Measurements from ENCODE around the gene PCDH20. TPM values are rescaled to one million over a fixed set of nuclear protein-coding genes. Genes with fewer than 3 reads are reported as not detected.

The PCDH20 gene, protein sequence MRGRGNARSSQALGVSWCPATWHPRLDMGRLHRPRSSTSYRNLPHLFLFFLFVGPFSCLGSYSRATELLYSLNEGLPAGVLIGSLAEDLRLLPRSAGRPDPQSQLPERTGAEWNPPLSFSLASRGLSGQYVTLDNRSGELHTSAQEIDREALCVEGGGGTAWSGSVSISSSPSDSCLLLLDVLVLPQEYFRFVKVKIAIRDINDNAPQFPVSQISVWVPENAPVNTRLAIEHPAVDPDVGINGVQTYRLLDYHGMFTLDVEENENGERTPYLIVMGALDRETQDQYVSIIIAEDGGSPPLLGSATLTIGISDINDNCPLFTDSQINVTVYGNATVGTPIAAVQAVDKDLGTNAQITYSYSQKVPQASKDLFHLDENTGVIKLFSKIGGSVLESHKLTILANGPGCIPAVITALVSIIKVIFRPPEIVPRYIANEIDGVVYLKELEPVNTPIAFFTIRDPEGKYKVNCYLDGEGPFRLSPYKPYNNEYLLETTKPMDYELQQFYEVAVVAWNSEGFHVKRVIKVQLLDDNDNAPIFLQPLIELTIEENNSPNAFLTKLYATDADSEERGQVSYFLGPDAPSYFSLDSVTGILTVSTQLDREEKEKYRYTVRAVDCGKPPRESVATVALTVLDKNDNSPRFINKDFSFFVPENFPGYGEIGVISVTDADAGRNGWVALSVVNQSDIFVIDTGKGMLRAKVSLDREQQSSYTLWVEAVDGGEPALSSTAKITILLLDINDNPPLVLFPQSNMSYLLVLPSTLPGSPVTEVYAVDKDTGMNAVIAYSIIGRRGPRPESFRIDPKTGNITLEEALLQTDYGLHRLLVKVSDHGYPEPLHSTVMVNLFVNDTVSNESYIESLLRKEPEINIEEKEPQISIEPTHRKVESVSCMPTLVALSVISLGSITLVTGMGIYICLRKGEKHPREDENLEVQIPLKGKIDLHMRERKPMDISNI
- total RNA-seq: not detected

- no peaks in the 10 kb centered on the region for H3K9me3 Mint-ChIP-seq (ENCODE audit: low read depth)
- DNase-seq: no peak
- H3K27me3 Mint-ChIP-seq: peaks cover 20% of the 10 kb centered on the region
- H3K36me3 Mint-ChIP-seq: no peaks in the 10 kb centered on the region
- H3K4me1 Mint-ChIP-seq: no peaks in the 10 kb centered on the region
- CTCF ChIA-PET: no interaction called here
- no peak within 1 kb of the TSS for H3K27ac Mint-ChIP-seq
- ATAC-seq: no peak
- no peak within 1 kb of the TSS for H3K4me3 Mint-ChIP-seq
Measured at GRCh38 chr13:61415749-61416148, at the start of gene PCDH20. Gene PCDH20 (minus strand): TSS chr13:61415849. CDS start chr13:61415158, 691 bp downstream.

DNA sequence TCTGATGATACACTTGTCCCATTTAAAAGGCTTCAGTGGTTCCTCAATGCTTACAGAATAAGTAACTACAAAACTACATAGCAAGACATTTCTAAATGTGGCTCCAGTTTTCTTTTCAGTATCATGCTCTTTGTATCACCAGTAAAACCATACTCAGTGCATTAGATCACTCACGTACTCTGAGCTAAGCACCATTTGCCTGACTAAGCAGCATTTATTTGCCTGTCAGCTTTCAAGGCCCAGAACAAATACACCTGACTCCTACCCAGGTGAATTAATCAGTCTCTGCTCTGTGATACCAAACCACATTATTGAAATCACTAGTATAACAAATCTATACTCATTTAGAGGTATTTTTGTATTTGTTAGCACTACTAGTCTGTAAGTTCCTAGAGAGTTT, 47.4 kb upstream of the PCDH20 start:
- DNase-seq (no peak), ATAC-seq (no peak)
- CTCF ChIA-PET: no interaction called here
- Mint-ChIP-seq H3K4me3 (no peak overlapping the region), H3K9me3 (ENCODE audit: low read depth) (no peaks in the 10 kb centered on the region), H3K27me3 (no peaks in the 10 kb centered on the region), H3K4me1 (no peaks in the 10 kb centered on the region), H3K36me3 (no peaks in the 10 kb centered on the region), H3K27ac (no peak overlapping the region)

- Mint-ChIP-seq H3K27ac (no peak overlapping the region), H3K36me3 (no peaks in the 10 kb centered on the region), H3K9me3 (ENCODE audit: low read depth) (peaks cover 7% of the 10 kb centered on the region), H3K27me3 (no peaks in the 10 kb centered on the region), H3K4me3 (no peak overlapping the region), H3K4me1 (no peaks in the 10 kb centered on the region)
- no peak for ATAC-seq
- CTCF ChIA-PET: no interaction called here
- no peak for DNase-seq
Measured at GRCh38 chr13:61453121-61453520, 37.5 kb upstream of the PCDH20 start.

- H3K36me3 Mint-ChIP-seq: no peaks in the 10 kb centered on the region
- ATAC-seq: no peak
- H3K4me1 Mint-ChIP-seq: no peaks in the 10 kb centered on the region
- no peaks in the 10 kb centered on the region for H3K27me3 Mint-ChIP-seq
- CTCF ChIA-PET: no interaction called here
- H3K27ac Mint-ChIP-seq: no peak overlapping the region
- H3K4me3 Mint-ChIP-seq: no peak overlapping the region
- no peak for DNase-seq
- peaks cover 3% of the 10 kb centered on the region for H3K9me3 Mint-ChIP-seq (ENCODE audit: low read depth)
Measured at GRCh38 chr13:61432029-61432428, 16.4 kb upstream of the PCDH20 start.

DNA sequence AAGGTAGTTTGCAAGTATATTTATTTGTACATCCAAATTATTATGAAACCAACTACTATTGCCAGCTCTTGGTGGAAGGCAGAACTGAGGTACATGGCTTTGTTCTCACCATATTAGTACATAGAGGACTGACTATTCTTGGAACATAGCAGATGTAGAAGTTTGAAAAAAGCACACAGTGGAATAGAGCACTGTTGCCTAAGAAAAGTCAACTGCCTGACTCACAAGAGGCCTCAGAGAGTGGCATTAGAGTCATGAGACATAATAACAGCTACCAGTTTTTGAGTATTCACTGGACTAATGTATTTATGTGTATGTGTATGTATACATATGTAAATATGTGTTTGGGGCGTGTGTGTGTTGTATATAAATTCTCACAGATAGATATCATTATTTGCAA, 8.3 kb upstream of the PCDH20 start:
- H3K27ac Mint-ChIP-seq: no peak overlapping the region
- no peaks in the 10 kb centered on the region for H3K27me3 Mint-ChIP-seq
- no peaks in the 10 kb centered on the region for H3K9me3 Mint-ChIP-seq (ENCODE audit: low read depth)
- CTCF ChIA-PET: no interaction called here
- no peak for DNase-seq
- no peaks in the 10 kb centered on the region for H3K36me3 Mint-ChIP-seq
- ATAC-seq: no peak
- no peak overlapping the region for H3K4me3 Mint-ChIP-seq
- no peaks in the 10 kb centered on the region for H3K4me1 Mint-ChIP-seq

DNA sequence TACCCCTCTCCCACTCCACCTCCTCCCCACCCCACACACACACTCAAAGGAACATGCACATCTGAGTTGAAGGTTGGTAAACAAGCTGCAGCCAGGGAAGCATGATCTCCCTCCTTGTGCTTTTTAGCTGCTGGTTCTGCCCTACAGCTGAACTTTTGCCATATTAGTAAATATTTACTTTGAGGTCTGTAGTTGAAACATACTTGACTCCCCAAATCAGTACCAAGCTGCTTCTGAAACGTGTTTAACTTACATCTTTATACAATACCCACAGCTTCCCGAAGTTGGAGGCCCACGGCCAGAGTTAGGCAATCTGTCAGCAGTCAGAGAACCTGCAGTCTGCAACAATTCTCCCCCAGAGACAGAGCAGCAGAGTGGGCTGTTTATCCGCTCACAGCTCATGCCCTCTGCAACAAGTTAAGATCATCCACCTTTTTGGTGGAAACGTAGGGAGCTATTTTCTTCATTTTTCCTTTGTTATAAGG, 1.5 kb upstream of the PCDH20 start:
- Mint-ChIP-seq H3K27me3 (peaks cover 20% of the 10 kb centered on the region), H3K27ac (no peak overlapping the region), H3K4me1 (no peaks in the 10 kb centered on the region), H3K4me3 (no peak overlapping the region), H3K36me3 (no peaks in the 10 kb centered on the region), H3K9me3 (ENCODE audit: low read depth) (no peaks in the 10 kb centered on the region)
- ATAC-seq (no peak), DNase-seq (no peak)
- CTCF ChIA-PET: interaction anchor here (1.2 kb wide), 1 partner anchor 15 kb away, joined by 3 read pairs; no protein-coding TSS in a partner anchor

GRCh38 chr13:61415058-61415721, 459 bp downstream of the PCDH20 start:
- peaks cover 20% of the 10 kb centered on the region for H3K27me3 Mint-ChIP-seq
- no peak for ATAC-seq
- H3K27ac Mint-ChIP-seq: no peak overlapping the region
- no peaks in the 10 kb centered on the region for H3K4me1 Mint-ChIP-seq
- CTCF ChIA-PET: no interaction called here
- no peak for DNase-seq
- no peaks in the 10 kb centered on the region for H3K9me3 Mint-ChIP-seq (ENCODE audit: low read depth)
- H3K36me3 Mint-ChIP-seq: no peaks in the 10 kb centered on the region
- no peak overlapping the region for H3K4me3 Mint-ChIP-seq

GRCh38 chr13:61414686-61415057, 977 bp downstream of the PCDH20 start:
- H3K36me3 Mint-ChIP-seq: no peaks in the 10 kb centered on the region
- CTCF ChIA-PET: no interaction called here
- H3K27me3 Mint-ChIP-seq: peaks cover 20% of the 10 kb centered on the region
- ATAC-seq (no peak), DNase-seq (no peak)
- no peaks in the 10 kb centered on the region for H3K4me1 Mint-ChIP-seq
- no peak overlapping the region for H3K4me3 Mint-ChIP-seq
- H3K27ac Mint-ChIP-seq: no peak overlapping the region
- H3K9me3 Mint-ChIP-seq (ENCODE audit: low read depth): no peaks in the 10 kb centered on the region

- peaks cover 20% of the 10 kb centered on the region for H3K27me3 Mint-ChIP-seq
- H3K36me3 Mint-ChIP-seq: no peaks in the 10 kb centered on the region
- H3K27ac Mint-ChIP-seq: no peak overlapping the region
- CTCF ChIA-PET: no interaction called here
- H3K4me1 Mint-ChIP-seq: no peaks in the 10 kb centered on the region
- ATAC-seq (no peak), DNase-seq (no peak)
- H3K4me3 Mint-ChIP-seq: no peak overlapping the region
- no peaks in the 10 kb centered on the region for H3K9me3 Mint-ChIP-seq (ENCODE audit: low read depth)
Measured at GRCh38 chr13:61413572-61414535, 1.8 kb downstream of the PCDH20 start.

DNA sequence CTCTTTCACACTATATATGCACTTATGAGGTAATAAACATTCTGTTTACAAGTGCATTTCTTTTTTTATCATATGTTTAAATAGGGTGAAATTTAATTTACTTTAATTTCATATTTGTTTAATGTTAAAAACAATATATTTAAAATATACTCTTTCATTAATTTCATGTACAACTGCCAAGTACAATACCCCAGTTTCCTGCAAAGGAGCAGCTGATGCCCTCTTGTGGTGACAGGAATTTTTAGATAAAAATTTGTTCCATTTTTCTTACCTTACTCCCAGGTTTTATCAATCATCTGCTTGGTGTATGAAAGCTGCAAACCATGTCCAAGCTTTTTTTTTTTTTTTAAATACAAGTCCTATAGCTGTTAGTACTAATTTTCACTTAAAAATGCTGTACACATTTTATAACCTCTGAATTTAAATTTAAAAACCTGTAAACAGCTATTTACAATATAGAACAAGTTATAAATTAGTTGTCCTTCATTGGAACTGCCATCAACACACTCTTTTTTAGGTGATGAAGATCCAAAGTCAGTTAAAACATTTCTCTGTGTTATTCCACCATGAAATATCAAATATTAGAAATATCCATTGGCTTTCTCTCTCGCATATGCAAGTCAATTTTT, 4.9 kb downstream of the PCDH20 start:
- Mint-ChIP-seq H3K36me3 (no peaks in the 10 kb centered on the region), H3K27ac (no peak overlapping the region), H3K4me3 (no peak overlapping the region), H3K4me1 (no peaks in the 10 kb centered on the region), H3K27me3 (peaks cover 20% of the 10 kb centered on the region), H3K9me3 (ENCODE audit: low read depth) (peaks cover 3% of the 10 kb centered on the region)
- DNase-seq: no peak
- no peak for ATAC-seq
- CTCF ChIA-PET: no interaction called here

DNA sequence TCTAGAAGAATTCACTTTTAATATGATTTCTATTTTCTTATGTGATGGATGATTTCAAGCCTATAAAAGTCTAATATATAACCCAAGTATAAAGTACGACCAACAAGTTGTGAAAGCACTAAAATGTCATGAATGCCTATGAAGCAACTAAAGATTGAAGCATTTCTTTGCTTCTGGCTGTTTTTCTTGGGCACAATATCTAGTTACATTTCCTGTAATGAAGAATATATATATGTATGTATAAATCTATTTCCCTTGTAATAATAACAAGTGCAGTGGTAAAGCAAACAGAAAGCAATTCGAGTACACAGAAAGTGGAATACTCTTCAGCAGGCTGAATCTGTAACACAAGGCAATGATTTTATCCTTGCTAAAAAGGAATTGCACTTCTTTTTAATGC, 5.4 kb downstream of the PCDH20 start:
- H3K4me1 Mint-ChIP-seq: no peaks in the 10 kb centered on the region
- H3K4me3 Mint-ChIP-seq: no peak overlapping the region
- H3K27me3 Mint-ChIP-seq: peaks cover 15% of the 10 kb centered on the region
- H3K27ac Mint-ChIP-seq: no peak overlapping the region
- DNase-seq: no peak
- no peak for ATAC-seq
- CTCF ChIA-PET: no interaction called here
- no peaks in the 10 kb centered on the region for H3K36me3 Mint-ChIP-seq
- H3K9me3 Mint-ChIP-seq (ENCODE audit: low read depth): peaks cover 3% of the 10 kb centered on the region

GRCh38 chr13:61408571-61408970, 7.1 kb downstream of the PCDH20 start:
- Mint-ChIP-seq H3K27me3 (peaks cover 5% of the 10 kb centered on the region), H3K27ac (no peak overlapping the region), H3K36me3 (no peaks in the 10 kb centered on the region), H3K4me1 (no peaks in the 10 kb centered on the region), H3K4me3 (no peak overlapping the region), H3K9me3 (ENCODE audit: low read depth) (peaks cover 3% of the 10 kb centered on the region)
- ATAC-seq: no peak
- no peak for DNase-seq
- CTCF ChIA-PET: no interaction called here

Measured in activated CD8-positive, alpha-beta memory T cell treated with anti-CD3 and anti-CD28 coated beads, Interleukin-2, amount 10 ng/mL, durations not matched to agents 7 days and 5 days (primary cell).